Lower leg skin (tissue), 4 donors: Measurements from ENCODE around the gene LIMS2. TPM values are rescaled to one million over a fixed set of nuclear protein-coding genes. Genes with fewer than 3 reads are reported as not detected.

Experiments used
- DNase-seq, 2 donors: peaks; one replicate each; pipeline ENCODE4 v3.0.0-alpha.2; 2019; ENCODE audit warnings: low spot score in 2 of 2
- H3K4me3 ChIP-seq: fragments of 200-600 bp; sonication (generic); 2 replicates; pipeline ENCODE4 v1.5.1; 2017; ENCODE audit warnings: mild to moderate bottlenecking, low read depth; ENCODE audit not compliant: poor library complexity, severe bottlenecking
- POLR2A ChIP-seq, 2 donors: fragments of 450-650 bp; IDR thresholded peaks; one replicate each; pipeline ENCODE4 v1.6.1; 2016 to 2017; ENCODE audit warnings: antibody characterized with exemption in 2 of 2, mild to moderate bottlenecking in 1 of 2, moderate library complexity in 1 of 2
- WGBS, 2 donors: methylation state at CpG; one replicate each; pipeline ENCODE4 v1.1.5; 2018; 5-methylcytosine and 5-hydroxymethylcytosine counted together
- intact Hi-C: fragments of 100-400 bp; cut with DNase I; formaldehyde crosslinking; loops from one replicate; pipeline ENCODE4 v1.15.0; 2023; ENCODE audit warnings: low total_unique reads
- total RNA-seq, 4 donors: library from RNA; depleted of rRNA; stranded (reverse); fragments of >200 nt; gene quantifications; one replicate each; pipeline ENCODE4 v1.1.0, GENCODE V29; 2016
- TF ChIP-seq, protein P1 (sequence below), 3 donors: fragments of 450-650 bp; IDR thresholded peaks; one replicate each; pipeline ENCODE4 v1.5.1; 2016; ENCODE audit warnings: antibody characterized with exemption in 3 of 3, mild to moderate bottlenecking in 3 of 3, moderate library complexity in 2 of 3

The LIMS2 gene
- total RNA-seq, 4 donors from 2014 or later, result 7.5 to 19.4 (median 11.4) TPM

DNA sequence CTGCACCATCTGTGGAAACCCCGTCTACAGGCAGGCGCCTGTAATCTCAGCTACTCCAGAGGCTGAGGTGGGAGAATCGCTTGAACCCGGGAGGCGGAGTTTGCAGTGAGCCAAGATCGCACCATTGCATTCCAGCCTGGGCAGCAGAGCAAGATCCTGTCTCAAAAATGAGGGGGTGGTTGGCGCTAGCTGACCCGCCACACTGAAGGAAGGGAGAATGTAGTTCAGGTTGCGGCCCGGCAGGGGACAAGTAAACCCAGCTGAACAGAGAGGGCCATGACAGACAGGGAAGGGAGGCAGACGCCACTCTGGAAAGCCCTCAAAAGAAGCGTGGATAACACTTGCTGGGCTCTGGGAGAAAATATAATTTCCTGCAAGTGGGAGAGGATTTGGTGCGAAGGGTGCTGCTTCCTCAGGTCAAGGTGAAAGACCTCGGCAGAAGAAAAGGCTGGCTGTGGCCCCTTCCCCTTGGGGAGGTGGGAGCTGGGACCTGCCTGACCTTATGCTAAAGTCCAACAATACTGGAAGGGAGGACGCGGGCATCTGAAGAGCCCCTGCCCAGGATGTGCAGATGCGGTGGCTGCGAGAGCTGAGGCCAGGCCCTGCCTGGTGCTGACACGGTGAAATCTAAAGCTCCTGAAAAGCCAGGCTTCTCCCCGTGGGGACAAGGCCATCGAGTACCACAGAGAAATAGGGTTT, 22.3 kb upstream of the LIMS2 start:
- H3K4me3 ChIP-seq, result no peak overlapping the region
- DNase-seq, result no peak
- 92 to 95% methylated on average over 21 of the region's 21 CpGs for WGBS, 2 donors
- no peak for TF ChIP-seq POLR2A (IDR thresholded peaks at IDR 0.05)
- TF ChIP-seq, protein P1, sequence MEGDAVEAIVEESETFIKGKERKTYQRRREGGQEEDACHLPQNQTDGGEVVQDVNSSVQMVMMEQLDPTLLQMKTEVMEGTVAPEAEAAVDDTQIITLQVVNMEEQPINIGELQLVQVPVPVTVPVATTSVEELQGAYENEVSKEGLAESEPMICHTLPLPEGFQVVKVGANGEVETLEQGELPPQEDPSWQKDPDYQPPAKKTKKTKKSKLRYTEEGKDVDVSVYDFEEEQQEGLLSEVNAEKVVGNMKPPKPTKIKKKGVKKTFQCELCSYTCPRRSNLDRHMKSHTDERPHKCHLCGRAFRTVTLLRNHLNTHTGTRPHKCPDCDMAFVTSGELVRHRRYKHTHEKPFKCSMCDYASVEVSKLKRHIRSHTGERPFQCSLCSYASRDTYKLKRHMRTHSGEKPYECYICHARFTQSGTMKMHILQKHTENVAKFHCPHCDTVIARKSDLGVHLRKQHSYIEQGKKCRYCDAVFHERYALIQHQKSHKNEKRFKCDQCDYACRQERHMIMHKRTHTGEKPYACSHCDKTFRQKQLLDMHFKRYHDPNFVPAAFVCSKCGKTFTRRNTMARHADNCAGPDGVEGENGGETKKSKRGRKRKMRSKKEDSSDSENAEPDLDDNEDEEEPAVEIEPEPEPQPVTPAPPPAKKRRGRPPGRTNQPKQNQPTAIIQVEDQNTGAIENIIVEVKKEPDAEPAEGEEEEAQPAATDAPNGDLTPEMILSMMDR (IDR thresholded peaks at IDR 0.05), result no peak
- intact Hi-C loops, result no loop called here

GRCh38 chr2:127695491-127696472, 20.5 kb upstream of the LIMS2 start:
- intact Hi-C loops, result no loop called here

DNA sequence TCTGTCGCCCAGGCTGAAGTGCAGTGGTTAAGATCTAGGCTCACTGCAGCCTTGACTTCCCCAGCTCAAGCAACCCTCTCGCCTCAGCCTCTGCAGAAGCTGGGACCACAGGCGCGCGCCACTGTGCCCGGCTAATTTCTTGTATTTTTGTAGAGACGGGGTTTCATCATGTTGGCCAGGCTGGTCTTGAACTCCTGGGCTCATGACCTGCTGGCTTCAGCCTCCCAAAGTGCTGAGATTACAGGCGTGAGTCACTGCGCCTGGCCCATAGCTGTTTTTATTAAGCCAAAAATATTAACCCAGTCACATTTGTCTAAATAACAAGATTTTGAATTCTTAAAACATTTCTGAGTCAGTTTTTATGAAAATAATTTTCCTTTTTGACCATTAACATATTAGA, 19.7 kb upstream of the LIMS2 start:
- intact Hi-C loops, result no loop called here
- WGBS, 2 donors, result 76 to 86% methylated on average over 9 of the region's 9 CpGs

More at GRCh38 chr2:127695491-127696472, 20.5 kb upstream of the LIMS2 start:
- no peak overlapping the region for H3K4me3 ChIP-seq
- no peak for DNase-seq
- TF ChIP-seq, protein P1 (IDR thresholded peaks at IDR 0.05), result no peak
- TF ChIP-seq POLR2A (IDR thresholded peaks at IDR 0.05), result no peak
- WGBS, 2 donors, result 23 to 31% methylated on average over 38 to 39 of the region's 52 CpGs

DNA sequence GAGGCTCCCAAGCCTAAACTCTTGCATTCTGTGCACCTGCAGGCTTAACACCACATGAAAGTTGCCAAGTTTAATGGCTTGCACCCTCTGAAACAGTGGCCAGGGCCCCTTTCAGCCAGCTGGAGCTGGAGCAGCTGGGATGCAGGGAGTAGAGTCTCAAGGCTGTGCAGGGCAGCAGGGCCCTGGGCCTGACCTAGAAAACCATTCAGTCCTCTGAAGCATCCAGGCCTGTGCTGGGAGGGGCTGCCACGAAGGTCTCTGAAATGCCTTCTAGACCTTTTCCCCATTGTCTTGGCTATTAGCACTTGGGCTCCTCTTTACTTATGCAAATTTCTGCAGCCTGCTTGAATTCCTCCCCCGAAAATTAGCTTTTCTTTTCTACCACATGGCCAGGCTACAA, 15.4 kb upstream of the LIMS2 start:
- intact Hi-C loops, result no loop called here
- DNase-seq, result no peak
- WGBS, 2 donors, result 83 to 88% methylated on average over 2 of the region's 2 CpGs
- H3K4me3 ChIP-seq, result no peak overlapping the region
- TF ChIP-seq POLR2A (IDR thresholded peaks at IDR 0.05), result no peak
- TF ChIP-seq, protein P1 (IDR thresholded peaks at IDR 0.05), result no peak

More for the DNA sequence above, 19.7 kb upstream of the LIMS2 start:
- no peak overlapping the region for H3K4me3 ChIP-seq
- TF ChIP-seq, protein P1 (IDR thresholded peaks at IDR 0.05), result no peak
- no peak for TF ChIP-seq POLR2A (IDR thresholded peaks at IDR 0.05)
- no peak for DNase-seq

DNA sequence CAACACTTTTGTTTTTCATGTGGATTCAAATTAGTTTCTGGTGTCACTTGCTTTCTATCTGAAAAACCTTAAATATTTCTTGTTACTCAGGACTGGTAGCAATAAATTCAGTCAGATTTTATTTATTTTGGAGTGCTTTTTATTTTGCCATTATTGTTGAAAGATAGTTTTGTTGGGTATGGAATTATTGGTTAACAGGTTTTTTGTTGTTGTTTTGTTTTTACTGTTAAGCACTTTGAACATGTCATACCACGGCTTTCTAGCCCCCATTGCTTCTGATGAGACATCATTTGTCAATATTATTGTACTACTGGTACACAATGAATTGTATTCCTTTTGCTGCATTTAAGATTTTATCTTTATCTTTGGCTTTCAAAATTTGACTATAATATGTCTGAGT, 13.1 kb upstream of the LIMS2 start:
- TF ChIP-seq, protein P1 (IDR thresholded peaks at IDR 0.05), result no peak
- TF ChIP-seq POLR2A (IDR thresholded peaks at IDR 0.05), result no peak
- no peak for DNase-seq
- WGBS, 2 donors, result 76 to 90% methylated on average over 1 of the region's 1 CpG
- H3K4me3 ChIP-seq, result no peak overlapping the region
- intact Hi-C loops, result no loop called here
